Bronchial epithelial cell (primary cell): ENCODE data around the gene AGBL3. TPM values are rescaled to one million over a fixed set of nuclear protein-coding genes. Genes with fewer than 3 reads are reported as not detected.
A peak's percentile ranks its signal among the peaks of the same experiment; 100 is the strongest.

Source experiments
- DNase-seq: peaks from one replicate; pipeline ENCODE4 v3.0.0-alpha.2; 2010; ENCODE audit warnings: low read depth
- FAIRE-seq: peaks from 2 replicates; lab custom pipeline; 2011; peaks lifted over from hg19 to GRCh38; lab: Jason Lieb, UNC
- H3K27me3 ChIP-seq: 2 replicates; pipeline ENCODE4 v1.5.1; 2011; ENCODE audit warnings: low read length; ENCODE audit not compliant: control insufficient read depth, insufficient read depth
- H3K36me3 ChIP-seq: 2 replicates; pipeline ENCODE4 v1.5.1; 2011; ENCODE audit warnings: low read length; ENCODE audit not compliant: control insufficient read depth, insufficient read depth
- H3K4me3 ChIP-seq: 2 replicates; pipeline ENCODE4 v1.5.1; 2011; ENCODE audit warnings: mild to moderate bottlenecking, low read depth, low read length, control low read depth
- total RNA-seq: library from RNA; depleted of rRNA; stranded (reverse); fragments of >200 nt; gene quantifications from 2 replicates; pipeline ENCODE4 v1.2.1, GENCODE V29; 2014
- TF ChIP-seq, protein P1 (sequence below): IDR thresholded peaks from 2 replicates; pipeline ENCODE4 v1.5.1; 2011; ENCODE audit warnings: mild to moderate bottlenecking, moderate library complexity, low read length, control low read depth, inconsistent platforms; ENCODE audit not compliant: insufficient read depth, severe bottlenecking

AGBL3 gene
- total RNA-seq, 1 donor from 2014 or later = 1.8 TPM

- DNase-seq = peak; percentile 12
- TF ChIP-seq, protein P1, sequence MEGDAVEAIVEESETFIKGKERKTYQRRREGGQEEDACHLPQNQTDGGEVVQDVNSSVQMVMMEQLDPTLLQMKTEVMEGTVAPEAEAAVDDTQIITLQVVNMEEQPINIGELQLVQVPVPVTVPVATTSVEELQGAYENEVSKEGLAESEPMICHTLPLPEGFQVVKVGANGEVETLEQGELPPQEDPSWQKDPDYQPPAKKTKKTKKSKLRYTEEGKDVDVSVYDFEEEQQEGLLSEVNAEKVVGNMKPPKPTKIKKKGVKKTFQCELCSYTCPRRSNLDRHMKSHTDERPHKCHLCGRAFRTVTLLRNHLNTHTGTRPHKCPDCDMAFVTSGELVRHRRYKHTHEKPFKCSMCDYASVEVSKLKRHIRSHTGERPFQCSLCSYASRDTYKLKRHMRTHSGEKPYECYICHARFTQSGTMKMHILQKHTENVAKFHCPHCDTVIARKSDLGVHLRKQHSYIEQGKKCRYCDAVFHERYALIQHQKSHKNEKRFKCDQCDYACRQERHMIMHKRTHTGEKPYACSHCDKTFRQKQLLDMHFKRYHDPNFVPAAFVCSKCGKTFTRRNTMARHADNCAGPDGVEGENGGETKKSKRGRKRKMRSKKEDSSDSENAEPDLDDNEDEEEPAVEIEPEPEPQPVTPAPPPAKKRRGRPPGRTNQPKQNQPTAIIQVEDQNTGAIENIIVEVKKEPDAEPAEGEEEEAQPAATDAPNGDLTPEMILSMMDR = no peak
- no peaks in the 10 kb centered on the region for H3K27me3 ChIP-seq
- H3K4me3 ChIP-seq = no peak overlapping the region
- peaks cover 14% of the 10 kb centered on the region for H3K36me3 ChIP-seq
- no peak for FAIRE-seq
These were observed 40.0 kb upstream of the AGBL3 start for GRCh38 chr7:134946260-134946659.

DNA sequence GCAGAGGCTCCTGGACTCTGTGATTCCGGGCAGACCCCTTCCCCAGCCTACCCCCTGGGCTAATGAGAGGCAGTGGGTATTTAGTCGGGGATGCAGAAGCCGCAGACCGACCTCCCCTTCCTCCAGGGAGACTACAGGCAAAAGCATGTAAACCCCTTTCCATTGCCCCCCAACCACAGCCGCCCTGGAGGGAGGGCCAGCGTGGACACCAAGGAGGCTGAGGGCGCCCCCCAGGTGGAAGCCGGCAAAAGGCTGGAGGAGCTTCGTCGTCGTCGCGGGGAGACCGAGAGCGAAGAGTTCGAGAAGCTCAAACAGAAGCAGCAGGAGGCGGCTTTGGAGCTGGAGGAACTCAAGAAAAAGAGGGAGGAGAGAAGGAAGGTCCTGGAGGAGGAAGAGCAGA, 39.0 kb upstream of the AGBL3 start:
- Histone ChIP-seq H3K36me3 (peaks cover 14% of the 10 kb centered on the region), H3K27me3 (no peaks in the 10 kb centered on the region), H3K4me3 (no peak overlapping the region)
- no peak for FAIRE-seq
- DNase-seq = no peak
- TF ChIP-seq, protein P1 = no peak

DNA sequence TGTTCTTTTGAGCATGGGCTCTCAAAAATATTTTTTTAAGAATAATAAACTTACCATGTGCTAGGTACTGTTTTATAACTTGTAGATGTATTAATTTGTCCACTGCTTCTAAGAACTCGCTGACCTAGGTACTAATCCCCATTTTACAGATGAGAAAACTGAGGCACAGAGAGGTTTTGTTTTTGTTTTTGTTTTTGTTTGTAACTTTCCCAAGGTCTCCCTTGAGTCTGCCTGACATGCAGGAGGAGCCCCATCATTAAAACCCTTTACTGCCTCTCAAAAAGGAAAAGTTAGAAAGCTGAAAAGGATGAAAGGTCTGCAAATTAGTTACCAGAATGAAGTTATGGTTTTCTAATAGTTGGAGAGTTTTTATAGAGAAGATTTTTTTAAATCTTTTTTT, 38.5 kb upstream of the AGBL3 start:
- DNase-seq (no peak), FAIRE-seq (no peak)
- no peak overlapping the region for H3K4me3 ChIP-seq
- TF ChIP-seq, protein P1 = no peak
- H3K36me3 ChIP-seq = peaks cover 14% of the 10 kb centered on the region
- H3K27me3 ChIP-seq = no peaks in the 10 kb centered on the region

DNA sequence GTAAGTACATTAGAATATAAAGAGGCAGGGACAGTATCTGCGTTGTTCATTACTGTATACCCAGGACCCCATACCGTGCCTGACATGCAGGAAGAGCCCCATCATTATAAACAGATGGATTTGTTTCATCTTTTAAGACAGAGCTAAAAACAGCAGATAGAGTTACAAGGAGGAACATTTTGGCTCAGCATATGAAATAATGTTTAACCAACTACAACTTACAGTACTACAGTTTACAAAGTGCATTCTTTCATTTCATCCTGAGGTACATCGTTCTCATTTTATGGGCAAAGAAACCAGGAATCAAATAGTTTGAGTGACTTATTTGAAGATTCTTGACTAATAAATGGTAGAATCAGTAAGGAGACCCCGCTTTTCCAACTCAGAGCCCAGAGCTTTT, 38.1 kb upstream of the AGBL3 start:
- TF ChIP-seq, protein P1 = no peak
- DNase-seq (no peak), FAIRE-seq (no peak)
- no peaks in the 10 kb centered on the region for H3K27me3 ChIP-seq
- peaks cover 14% of the 10 kb centered on the region for H3K36me3 ChIP-seq
- H3K4me3 ChIP-seq = no peak overlapping the region

DNA sequence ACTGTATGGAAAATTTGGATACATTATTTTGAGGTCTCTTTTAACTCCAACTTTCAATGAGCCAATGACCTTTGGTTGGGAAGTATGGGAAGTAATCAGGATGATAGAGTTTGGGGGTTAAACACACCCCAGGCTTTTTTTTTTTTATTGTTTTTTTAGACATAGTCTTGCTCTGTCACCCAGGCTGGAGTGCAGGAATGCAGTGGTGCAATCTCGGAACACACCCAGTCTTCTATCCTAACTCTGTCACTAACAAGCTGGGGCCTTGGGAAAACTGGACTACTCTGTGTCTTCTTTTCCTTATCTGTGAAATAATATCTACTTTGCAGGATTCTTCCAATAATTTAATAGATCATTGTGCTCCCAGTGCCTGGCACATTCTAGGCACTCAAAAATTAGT, 37.6 kb upstream of the AGBL3 start:
- peak; percentile 33 for DNase-seq
- TF ChIP-seq, protein P1 = no peak
- Histone ChIP-seq H3K4me3 (no peak overlapping the region), H3K27me3 (no peaks in the 10 kb centered on the region), H3K36me3 (peaks cover 14% of the 10 kb centered on the region)
- no peak for FAIRE-seq

DNA sequence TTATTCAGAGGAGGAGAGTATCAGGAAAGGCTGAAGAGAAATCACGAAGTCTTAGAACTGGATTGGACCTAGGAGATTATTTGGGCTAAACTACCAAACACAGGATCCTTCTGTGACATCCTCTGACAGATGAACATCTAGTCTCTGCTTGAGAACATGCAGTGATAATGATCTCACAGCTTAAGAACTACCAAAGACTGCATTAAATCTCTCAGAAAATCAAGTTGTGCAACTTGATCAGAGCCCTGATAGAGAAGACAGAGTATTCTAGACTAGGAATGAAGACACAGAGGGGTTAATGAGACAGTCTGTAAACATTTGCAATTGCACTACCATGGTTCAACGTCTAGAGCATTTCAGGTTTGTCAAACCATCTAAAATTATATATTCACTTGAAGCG, 37.1 kb upstream of the AGBL3 start:
- Histone ChIP-seq H3K4me3 (no peak overlapping the region), H3K36me3 (peaks cover 14% of the 10 kb centered on the region), H3K27me3 (no peaks in the 10 kb centered on the region)
- TF ChIP-seq, protein P1 = no peak
- no peak for FAIRE-seq
- no peak for DNase-seq
